HG03342 (cell line): Measurements from ENCODE around the gene SPIRE1.
"Not testable (repeated sequence)": the region's sequence is repeated elsewhere in the genome, so short reads cannot be mapped to it uniquely, and the experiment has no call there.

ENCODE experiments used
- ATAC-seq: cut with Tn5 transposase; IDR thresholded peaks from one replicate; pipeline ENCODE4 v1.9.1; 2021; ENCODE audit warnings: mild to moderate bottlenecking, moderate library complexity; ENCODE audit not compliant: unreplicated experiment

Gene SPIRE1

GRCh38 chr18:12556946-12557806 is 100.7 kb downstream of the SPIRE1 start:
- no peak for ATAC-seq

- ATAC-seq, result no peak
Measured at GRCh38 chr18:12554796-12555388, 103.0 kb downstream of the SPIRE1 start.

GRCh38 chr18:12552879-12553242 is 105.0 kb downstream of the SPIRE1 start:
- no peak for ATAC-seq

GRCh38 chr18:12551943-12552878 is 105.7 kb downstream of the SPIRE1 start:
- ATAC-seq, result not testable (repeated sequence)

- not testable (repeated sequence) for ATAC-seq
Measured at GRCh38 chr18:12551466-12551865, 106.4 kb downstream of the SPIRE1 start.

- no peak for ATAC-seq
Measured at GRCh38 chr18:12543697-12544096, 114.2 kb downstream of the SPIRE1 start.

- no peak for ATAC-seq
Measured at GRCh38 chr18:12540751-12541150, 117.2 kb downstream of the SPIRE1 start.

GRCh38 chr18:12539158-12539557 is 118.7 kb downstream of the SPIRE1 start:
- not testable (repeated sequence) for ATAC-seq

- no peak for ATAC-seq
Measured at GRCh38 chr18:12534820-12535219, 123.1 kb downstream of the SPIRE1 start.

- no peak for ATAC-seq
Measured at GRCh38 chr18:12532661-12533060, 125.2 kb downstream of the SPIRE1 start.

GRCh38 chr18:12531749-12532148 is 126.2 kb downstream of the SPIRE1 start:
- no peak for ATAC-seq

- no peak for ATAC-seq
Measured at GRCh38 chr18:12520442-12520992, 137.4 kb downstream of the SPIRE1 start.

- ATAC-seq, result no peak
Measured at GRCh38 chr18:12518832-12519531, 138.9 kb downstream of the SPIRE1 start.

GRCh38 chr18:12518326-12518725 is 139.6 kb downstream of the SPIRE1 start:
- no peak for ATAC-seq

GRCh38 chr18:12517142-12517825 is 140.6 kb downstream of the SPIRE1 start:
- no peak for ATAC-seq

GRCh38 chr18:12516049-12516630 is 141.8 kb downstream of the SPIRE1 start:
- no peak for ATAC-seq

GRCh38 chr18:12515550-12515949 is 142.4 kb downstream of the SPIRE1 start:
- no peak for ATAC-seq

GRCh38 chr18:12507007-12507406 is 150.9 kb downstream of the SPIRE1 start:
- no peak for ATAC-seq

GRCh38 chr18:12500986-12501385 is 156.9 kb downstream of the SPIRE1 start:
- no peak for ATAC-seq
